ENCODE data around the gene ITIH5.

ITIH5 gene

DNA sequence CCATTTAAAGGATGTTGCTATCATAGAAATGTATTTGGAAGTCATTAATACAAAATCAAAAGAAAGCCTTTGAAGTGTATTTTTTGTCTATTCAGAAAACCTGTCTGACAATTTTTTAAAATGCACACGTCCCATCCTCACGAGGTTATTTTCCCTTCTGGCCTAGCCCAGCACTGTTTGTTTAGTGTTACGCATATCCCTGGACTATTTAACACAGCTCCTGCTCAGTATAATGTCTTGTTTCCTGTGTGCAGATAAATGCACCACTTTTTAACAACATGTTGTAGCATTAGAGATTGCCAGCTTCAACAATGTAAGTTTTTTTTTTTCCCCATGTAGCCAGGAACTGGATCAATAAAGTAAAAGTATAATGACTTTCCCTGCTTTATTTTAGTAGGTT, 153.3 kb downstream of the ITIH5 start:
- no peak for DNase-seq

DNA sequence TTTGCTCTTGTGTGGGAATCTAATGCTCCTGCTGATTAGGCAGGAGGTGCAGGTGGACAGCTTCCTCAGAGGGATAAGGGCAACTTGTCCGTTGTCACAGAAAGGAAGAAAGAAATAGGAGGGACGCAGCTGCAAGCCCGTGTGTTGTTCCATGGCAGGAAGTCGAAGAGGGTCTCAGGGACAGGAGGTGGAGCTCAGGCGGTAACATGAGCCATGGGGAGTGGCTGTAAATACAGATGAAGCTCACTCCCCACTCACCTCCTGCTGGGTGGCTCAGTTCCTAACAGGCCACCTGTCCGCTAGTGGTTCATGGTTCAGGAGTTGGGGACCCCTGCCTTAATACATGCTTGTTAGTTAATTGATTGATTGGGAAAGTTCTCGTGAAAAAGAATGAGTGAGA, 154.3 kb downstream of the ITIH5 start:
- no peak for DNase-seq

DNA sequence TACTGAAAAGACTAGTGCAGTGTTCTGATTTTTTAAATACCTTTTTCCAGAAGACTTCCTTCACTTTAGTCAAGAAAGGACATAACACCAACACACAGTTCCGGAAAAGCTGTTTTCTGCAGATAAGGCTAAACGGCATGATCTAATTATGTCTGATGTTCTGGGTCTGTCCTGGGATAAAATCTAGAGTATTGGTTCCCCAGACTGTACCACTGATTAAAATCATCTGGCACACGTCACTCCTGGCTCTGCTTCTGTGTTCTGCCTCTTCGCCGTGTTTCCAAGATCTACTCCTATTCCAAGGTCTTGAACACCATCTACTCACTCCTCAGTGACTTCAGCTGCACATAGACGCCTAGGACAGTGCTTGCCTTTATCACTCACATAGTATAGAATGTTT, 155.2 kb downstream of the ITIH5 start:
- DNase-seq = no peak

Measured in central memory CD4-positive, alpha-beta T cell (primary cell).